ENCODE measurements around the gene HCRTR2. TPM values are rescaled to one million over a fixed set of nuclear protein-coding genes. Genes with fewer than 3 reads are reported as not detected.
"Not testable (repeated sequence)": the region's sequence is repeated elsewhere in the genome, so short reads cannot be mapped to it uniquely, and the experiment has no call there.

HCRTR2 gene
- total RNA-seq, 2 experiments from 2014 or later, result not detected

DNA sequence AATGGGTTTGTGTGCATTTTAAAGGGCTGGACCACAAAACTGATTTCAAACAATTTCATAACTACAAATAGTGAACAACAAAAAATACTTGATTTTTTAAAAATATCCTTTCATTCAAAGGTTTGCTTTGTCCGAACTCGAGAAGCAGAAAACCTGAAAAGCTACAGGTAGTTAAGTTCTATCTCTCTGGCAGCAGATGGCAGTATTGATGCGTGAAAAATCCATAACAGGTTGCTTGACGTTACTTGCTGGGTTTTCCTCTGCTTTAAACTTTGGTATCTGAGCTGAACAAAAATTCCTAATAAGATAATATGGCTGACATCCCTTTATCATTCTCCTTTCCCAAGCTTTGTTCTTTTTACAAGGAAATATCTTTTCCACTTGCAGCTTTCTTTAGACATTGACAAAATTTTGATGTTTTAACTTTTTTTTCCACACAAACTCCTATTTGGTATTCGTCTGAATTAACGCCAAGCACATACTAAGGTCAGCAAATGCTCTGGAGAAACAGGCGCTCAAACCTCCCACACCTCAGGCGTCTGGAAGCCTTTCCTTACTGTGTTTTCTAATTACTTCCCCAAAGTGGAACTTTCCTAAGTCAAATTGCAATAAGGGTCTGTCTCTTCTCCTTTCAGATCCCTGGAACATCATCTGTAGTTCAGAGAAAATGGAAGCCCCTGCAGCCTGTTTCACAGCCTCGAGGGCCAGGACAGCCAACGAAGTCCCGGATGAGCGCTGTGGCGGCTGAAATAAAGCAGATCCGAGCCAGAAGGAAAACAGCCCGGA lies 102.6 kb downstream of the HCRTR2 start:
- no peaks in the 10 kb centered on the region for H3K27me3 Mint-ChIP-seq
- no peaks in the 10 kb centered on the region for H3K9me3 Mint-ChIP-seq
- H3K27ac Mint-ChIP-seq, result no peak overlapping the region
- H3K4me3 Mint-ChIP-seq, result no peak overlapping the region
- DNase-seq, result peak; percentile 1
- H3K4me1 Mint-ChIP-seq, result no peaks in the 10 kb centered on the region
- H3K36me3 Mint-ChIP-seq, result no peaks in the 10 kb centered on the region

GRCh38 chr6:55277646-55278045 lies 103.3 kb downstream of the HCRTR2 start:
- no peak for DNase-seq
- Mint-ChIP-seq H3K4me3 (no peak overlapping the region), H3K4me1 (no peaks in the 10 kb centered on the region), H3K27me3 (no peaks in the 10 kb centered on the region), H3K27ac (no peak overlapping the region), H3K36me3 (no peaks in the 10 kb centered on the region), H3K9me3 (no peaks in the 10 kb centered on the region)

DNA sequence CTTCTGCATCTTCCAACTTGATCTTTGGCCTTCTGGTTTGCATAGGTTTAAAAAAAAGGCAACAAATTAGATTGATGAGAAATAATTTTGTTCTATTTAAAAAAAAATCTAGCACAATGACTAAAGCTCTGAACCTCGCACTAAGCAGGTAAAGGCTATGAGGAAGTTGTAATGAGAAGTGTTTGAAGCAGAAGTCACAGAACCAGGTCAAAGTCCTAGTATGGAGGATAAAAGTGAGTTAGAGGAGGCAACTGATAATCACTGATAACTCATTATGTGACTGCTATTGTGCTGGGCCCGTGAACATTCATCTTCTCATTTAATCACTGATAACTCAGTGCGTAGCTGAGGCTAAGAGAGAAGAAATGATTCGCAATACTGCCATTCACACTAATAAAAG lies 106.9 kb downstream of the HCRTR2 start:
- H3K27ac Mint-ChIP-seq, result no peak overlapping the region
- H3K27me3 Mint-ChIP-seq, result no peaks in the 10 kb centered on the region
- no peaks in the 10 kb centered on the region for H3K9me3 Mint-ChIP-seq
- no peak overlapping the region for H3K4me3 Mint-ChIP-seq
- DNase-seq, result no peak
- H3K4me1 Mint-ChIP-seq, result no peaks in the 10 kb centered on the region
- no peaks in the 10 kb centered on the region for H3K36me3 Mint-ChIP-seq

DNA sequence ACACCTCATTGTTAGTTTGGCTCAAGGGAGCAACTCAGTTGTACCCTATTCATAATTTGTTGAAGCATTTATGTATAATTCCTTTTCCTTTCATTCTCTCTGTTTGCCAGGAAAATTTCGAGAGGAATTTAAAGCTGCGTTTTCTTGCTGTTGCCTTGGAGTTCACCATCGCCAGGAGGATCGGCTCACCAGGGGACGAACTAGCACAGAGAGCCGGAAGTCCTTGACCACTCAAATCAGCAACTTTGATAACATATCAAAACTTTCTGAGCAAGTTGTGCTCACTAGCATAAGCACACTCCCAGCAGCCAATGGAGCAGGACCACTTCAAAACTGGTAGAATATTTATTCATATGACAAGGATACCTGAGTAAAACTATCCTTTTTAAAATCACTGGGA lies 107.8 kb downstream of the HCRTR2 start:
- Mint-ChIP-seq H3K4me3 (no peak overlapping the region), H3K27ac (no peak overlapping the region), H3K27me3 (no peaks in the 10 kb centered on the region), H3K4me1 (no peaks in the 10 kb centered on the region), H3K9me3 (no peaks in the 10 kb centered on the region), H3K36me3 (no peaks in the 10 kb centered on the region)
- no peak for DNase-seq

DNA sequence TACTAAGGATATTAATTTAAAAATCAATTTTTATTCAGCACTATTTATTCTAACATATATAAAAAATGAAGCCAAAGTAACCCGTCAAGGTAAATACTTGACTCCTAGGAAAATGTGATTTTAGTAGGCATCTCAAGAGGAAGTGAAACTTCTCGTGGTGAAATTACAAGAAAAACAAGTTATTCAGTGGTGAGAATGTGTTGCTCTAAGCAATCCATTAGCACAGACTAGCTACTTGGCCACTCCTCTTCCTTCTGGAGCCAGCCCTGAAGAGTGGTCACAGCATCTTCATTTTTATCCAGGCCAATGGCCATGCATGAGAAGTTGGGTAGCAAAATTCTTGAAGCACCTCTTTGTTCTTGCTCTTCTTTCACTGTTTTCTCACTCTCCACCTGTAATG lies 112.5 kb downstream of the HCRTR2 start:
- H3K27me3 Mint-ChIP-seq, result no peaks in the 10 kb centered on the region
- no peak overlapping the region for H3K27ac Mint-ChIP-seq
- peaks cover 4% of the 10 kb centered on the region for H3K9me3 Mint-ChIP-seq
- no peaks in the 10 kb centered on the region for H3K4me1 Mint-ChIP-seq
- H3K4me3 Mint-ChIP-seq, result no peak overlapping the region
- no peaks in the 10 kb centered on the region for H3K36me3 Mint-ChIP-seq
- DNase-seq, result no peak

DNA sequence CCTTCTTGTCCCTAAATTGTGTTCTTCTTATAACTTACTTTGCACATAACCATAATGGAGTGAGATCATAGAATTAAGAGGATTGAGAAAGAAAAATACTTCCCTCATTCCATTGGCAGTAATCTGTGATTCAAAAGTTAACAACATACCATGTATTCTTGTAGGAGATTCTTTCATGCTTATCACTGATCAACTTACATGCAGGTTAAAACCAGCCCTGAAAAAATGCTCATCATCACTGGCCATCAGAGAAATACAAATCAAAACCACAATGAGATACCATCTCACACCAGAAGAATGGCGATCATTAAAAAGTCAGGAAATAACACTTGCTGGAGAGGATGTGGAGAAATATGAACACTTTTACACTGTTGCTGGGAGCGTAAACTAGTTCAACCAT lies 116.4 kb downstream of the HCRTR2 start:
- H3K4me1 Mint-ChIP-seq, result no peaks in the 10 kb centered on the region
- no peak overlapping the region for H3K4me3 Mint-ChIP-seq
- H3K27me3 Mint-ChIP-seq, result no peaks in the 10 kb centered on the region
- H3K9me3 Mint-ChIP-seq, result peaks cover 5% of the 10 kb centered on the region
- no peak overlapping the region for H3K27ac Mint-ChIP-seq
- DNase-seq, result no peak
- H3K36me3 Mint-ChIP-seq, result no peaks in the 10 kb centered on the region

- Mint-ChIP-seq H3K36me3 (no peaks in the 10 kb centered on the region), H3K9me3 (peaks cover 5% of the 10 kb centered on the region), H3K4me1 (no peaks in the 10 kb centered on the region), H3K4me3 (no peak overlapping the region), H3K27me3 (no peaks in the 10 kb centered on the region), H3K27ac (no peak overlapping the region)
- DNase-seq, result no peak
These were observed 118.8 kb downstream of the HCRTR2 start for GRCh38 chr6:55293116-55293515.

DNA sequence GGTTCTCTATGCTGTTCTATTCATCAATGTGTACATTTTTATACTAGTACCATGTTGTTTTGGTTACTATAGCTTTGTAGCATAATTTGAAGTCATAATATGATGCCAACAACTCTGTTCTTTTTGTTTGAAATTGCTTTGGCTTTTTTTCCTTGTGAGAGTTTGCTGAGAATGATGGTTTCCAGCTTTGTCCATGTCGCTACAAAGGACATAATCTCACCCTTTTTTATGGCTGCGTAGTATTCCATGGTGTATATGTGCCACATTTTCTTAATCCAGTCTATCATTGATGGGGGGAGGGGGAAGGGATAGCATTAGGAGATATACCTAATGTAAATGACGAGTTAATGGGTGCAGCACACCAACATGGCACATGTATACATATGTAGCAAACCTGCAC lies 122.9 kb downstream of the HCRTR2 start:
- not testable (repeated sequence) for H3K27ac Mint-ChIP-seq, H3K9me3 Mint-ChIP-seq, H3K4me3 Mint-ChIP-seq, H3K36me3 Mint-ChIP-seq, DNase-seq, H3K4me1 Mint-ChIP-seq, H3K27me3 Mint-ChIP-seq

- H3K4me3 Mint-ChIP-seq, result no peak overlapping the region
- H3K27ac Mint-ChIP-seq, result no peak overlapping the region
- H3K27me3 Mint-ChIP-seq, result no peaks in the 10 kb centered on the region
- no peak for DNase-seq
- no peaks in the 10 kb centered on the region for H3K36me3 Mint-ChIP-seq
- H3K9me3 Mint-ChIP-seq, result peaks cover 2% of the 10 kb centered on the region
- H3K4me1 Mint-ChIP-seq, result no peaks in the 10 kb centered on the region
These were observed 125.1 kb downstream of the HCRTR2 start for GRCh38 chr6:55299286-55299985.

DNA sequence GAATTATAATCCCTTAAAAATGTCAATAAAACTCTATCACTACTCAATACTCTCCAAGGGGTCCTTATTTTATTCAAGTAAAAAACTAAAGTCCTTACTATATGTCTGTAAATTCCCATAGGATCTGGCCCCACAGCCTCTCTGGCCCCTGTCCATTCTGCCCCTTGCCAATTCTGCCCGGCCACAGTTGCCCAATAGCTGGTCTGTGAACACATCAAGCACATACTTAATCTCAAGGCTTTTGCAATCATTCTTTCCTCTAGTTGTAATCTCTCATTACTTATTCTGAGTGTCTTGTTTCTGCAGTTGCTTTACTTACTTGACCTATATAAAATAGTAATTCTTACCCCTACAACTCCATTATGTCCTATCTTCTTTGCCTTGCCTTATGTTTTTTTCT lies 130.4 kb downstream of the HCRTR2 start:
- DNase-seq, result no peak
- H3K27me3 Mint-ChIP-seq, result no peaks in the 10 kb centered on the region
- no peak overlapping the region for H3K4me3 Mint-ChIP-seq
- no peaks in the 10 kb centered on the region for H3K4me1 Mint-ChIP-seq
- no peaks in the 10 kb centered on the region for H3K36me3 Mint-ChIP-seq
- no peak overlapping the region for H3K27ac Mint-ChIP-seq
- peaks cover 3% of the 10 kb centered on the region for H3K9me3 Mint-ChIP-seq

- Mint-ChIP-seq H3K27ac (no peak overlapping the region), H3K4me3 (no peak overlapping the region), H3K36me3 (no peaks in the 10 kb centered on the region), H3K27me3 (no peaks in the 10 kb centered on the region), H3K4me1 (no peaks in the 10 kb centered on the region), H3K9me3 (peaks cover 4% of the 10 kb centered on the region)
- no peak for DNase-seq
These were observed 145.8 kb downstream of the HCRTR2 start for GRCh38 chr6:55319961-55320695.

DNA sequence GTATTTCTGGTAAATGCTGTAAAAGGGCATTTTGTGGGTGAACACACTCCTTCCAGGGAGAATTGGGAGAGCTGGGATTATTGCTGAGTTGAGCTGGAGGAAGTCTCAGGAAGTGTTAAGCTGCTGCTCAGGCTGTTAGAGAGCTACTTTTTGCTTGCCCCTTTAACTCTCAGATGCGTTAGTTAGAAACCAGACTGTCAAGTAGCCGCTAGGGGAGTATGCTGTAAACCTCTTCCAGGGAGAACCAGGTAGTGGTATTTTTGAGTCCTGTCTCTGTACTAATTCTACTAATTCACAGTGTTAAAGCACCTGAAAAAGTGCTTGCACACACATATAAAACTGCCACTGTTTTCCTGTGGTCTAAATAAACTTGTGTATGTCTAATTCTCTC lies 146.4 kb downstream of the HCRTR2 start:
- peaks cover 4% of the 10 kb centered on the region for H3K9me3 Mint-ChIP-seq
- H3K36me3 Mint-ChIP-seq, result no peaks in the 10 kb centered on the region
- no peaks in the 10 kb centered on the region for H3K4me1 Mint-ChIP-seq
- no peak overlapping the region for H3K4me3 Mint-ChIP-seq
- H3K27me3 Mint-ChIP-seq, result no peaks in the 10 kb centered on the region
- no peak for DNase-seq
- no peak overlapping the region for H3K27ac Mint-ChIP-seq

- H3K36me3 Mint-ChIP-seq, result no peaks in the 10 kb centered on the region
- DNase-seq, result no peak
- no peak within 1 kb of the TSS for H3K4me3 Mint-ChIP-seq
- no peaks in the 10 kb centered on the region for H3K27me3 Mint-ChIP-seq
- no peaks in the 10 kb centered on the region for H3K4me1 Mint-ChIP-seq
- H3K27ac Mint-ChIP-seq, result no peak within 1 kb of the TSS
- H3K9me3 Mint-ChIP-seq, result peaks cover 3% of the 10 kb centered on the region
These were observed 152.9 kb downstream of the HCRTR2 start, which contains the start of gene GFRAL for GRCh38 chr6:55327169-55327568. GFRAL (plus strand) TSS chr6:55327469; CDS start chr6:55327555, 86 bp downstream.
